WTC11 (cell line): Measurements from ENCODE around the gene LYRM4. TPM values are rescaled to one million over a fixed set of nuclear protein-coding genes. Genes with fewer than 3 reads are reported as not detected.

Experiments
- ATAC-seq: fragments of 200-7000 bp; cut with Tn5 transposase; 2 replicates; pipeline ENCODE4 v1.10.0; 2021; ENCODE audit warnings: mild to moderate bottlenecking, moderate library complexity
- CTCF ChIA-PET: fragments of 300-600 bp; sonication (Branson Sonifier 250); formaldehyde crosslinking; loops from one replicate; lab custom pipeline; 2021; ENCODE audit warnings: antibody characterized with exemption; lab: Charles Lee
- POLR2A ChIA-PET: fragments of 350-600 bp; sonication (Branson Sonifier 250); formaldehyde crosslinking; loops from one replicate; lab custom pipeline; 2021; ENCODE audit warnings: antibody characterized with exemption; lab: Charles Lee
- DNase-seq: peaks from one replicate; pipeline ENCODE4 v3.0.0; 2021; ENCODE audit warnings: low spot score
- H3K27ac Mint-ChIP-seq: 2 replicates; pipeline ENCODE4 v1.8.0; 2021; ENCODE audit warnings: mixed read lengths
- H3K27me3 Mint-ChIP-seq: 2 replicates; pipeline ENCODE4 v1.8.0; 2021; ENCODE audit warnings: low read depth, mild to moderate bottlenecking, moderate library complexity, mixed read lengths
- H3K36me3 Mint-ChIP-seq: 2 replicates; pipeline ENCODE4 v1.8.0; 2021; ENCODE audit warnings: mixed read lengths
- H3K4me1 Mint-ChIP-seq: 2 replicates; pipeline ENCODE4 v1.8.0; 2022; ENCODE audit warnings: mixed read lengths
- H3K4me3 Mint-ChIP-seq: 2 replicates; pipeline ENCODE4 v1.8.0; 2021; ENCODE audit warnings: mild to moderate bottlenecking, moderate library complexity, mixed read lengths
- H3K9me3 Mint-ChIP-seq: 2 replicates; pipeline ENCODE4 v1.8.0; 2021; ENCODE audit warnings: mixed read lengths
- ARID4B ChIP-seq: sonication (generic); formaldehyde crosslinking; IDR thresholded peaks from 2 replicates; pipeline ENCODE4 v1.8.0; 2023; ENCODE audit warnings: missing genetic modification reagents, mild to moderate bottlenecking, borderline replicate concordance
- CREB1 ChIP-seq: sonication (generic); formaldehyde crosslinking; IDR thresholded peaks from 2 replicates; pipeline ENCODE4 v1.8.0; 2023; ENCODE audit warnings: mild to moderate bottlenecking, missing genetic modification reagents
- E2F1 ChIP-seq: sonication (generic); formaldehyde crosslinking; IDR thresholded peaks from 2 replicates; pipeline ENCODE4 v1.8.0; 2022; ENCODE audit warnings: mild to moderate bottlenecking, missing genetic modification reagents
- E2F5 ChIP-seq: sonication (generic); formaldehyde crosslinking; IDR thresholded peaks from 2 replicates; pipeline ENCODE4 v1.8.1; 2022; ENCODE audit warnings: mild to moderate bottlenecking, moderate library complexity, missing genetic modification reagents
- ETV6 ChIP-seq: sonication (generic); formaldehyde crosslinking; IDR thresholded peaks from 2 replicates; pipeline ENCODE4 v1.8.1; 2022; ENCODE audit warnings: mild to moderate bottlenecking, missing genetic modification reagents
- FOXP1 ChIP-seq: sonication (generic); formaldehyde crosslinking; IDR thresholded peaks from 2 replicates; pipeline ENCODE4 v1.8.0; 2022; ENCODE audit warnings: missing genetic modification reagents, mild to moderate bottlenecking, moderate library complexity, borderline replicate concordance
- GABPB1 ChIP-seq: sonication (generic); formaldehyde crosslinking; IDR thresholded peaks from 2 replicates; pipeline ENCODE4 v1.8.1; 2023; ENCODE audit warnings: mild to moderate bottlenecking, missing genetic modification reagents
- GTF2I ChIP-seq: fragments of 250-450 bp; sonication (Bioruptor Pico); conservative IDR thresholded peaks from 2 replicates; pipeline ENCODE4 v1.4.0; 2021; ENCODE audit warnings: mild to moderate bottlenecking
- IRF1 ChIP-seq: sonication (generic); formaldehyde crosslinking; IDR thresholded peaks from 2 replicates; pipeline ENCODE4 v1.8.0; 2023; ENCODE audit warnings: missing genetic modification reagents
- JUN ChIP-seq: sonication (generic); formaldehyde crosslinking; IDR thresholded peaks from 2 replicates; pipeline ENCODE4 v1.8.0; 2023; ENCODE audit warnings: mild to moderate bottlenecking, missing genetic modification reagents
- KAT7 ChIP-seq: sonication (generic); formaldehyde crosslinking; IDR thresholded peaks from 2 replicates; pipeline ENCODE4 v1.8.1; 2023; ENCODE audit warnings: missing genetic modification reagents, mild to moderate bottlenecking, borderline replicate concordance
- MAX ChIP-seq: sonication (generic); formaldehyde crosslinking; IDR thresholded peaks from 2 replicates; pipeline ENCODE4 v1.8.0; 2022; ENCODE audit warnings: mild to moderate bottlenecking, missing genetic modification reagents
- MXD4 ChIP-seq: fragments of 250-450 bp; sonication (Bioruptor Pico); IDR thresholded peaks from 2 replicates; pipeline ENCODE4 v1.8.0; 2021; ENCODE audit warnings: mild to moderate bottlenecking, moderate library complexity, borderline replicate concordance
- NFYB ChIP-seq: sonication (generic); formaldehyde crosslinking; conservative IDR thresholded peaks from 2 replicates; pipeline ENCODE4 v1.8.0; 2022; ENCODE audit warnings: low read depth, missing genetic modification reagents
- PRDM15 ChIP-seq: sonication (generic); formaldehyde crosslinking; IDR thresholded peaks from 2 replicates; pipeline ENCODE4 v1.8.0; 2022; ENCODE audit warnings: missing genetic modification reagents
- TEAD1 ChIP-seq: sonication (generic); formaldehyde crosslinking; IDR thresholded peaks from 2 replicates; pipeline ENCODE4 v1.8.0; 2022; ENCODE audit warnings: mild to moderate bottlenecking, missing genetic modification reagents
- TP53 ChIP-seq: sonication (generic); formaldehyde crosslinking; IDR thresholded peaks from 2 replicates; pipeline ENCODE4 v1.8.1; 2023; ENCODE audit warnings: mild to moderate bottlenecking, missing genetic modification reagents
- ZBTB43 ChIP-seq: sonication (generic); formaldehyde crosslinking; IDR thresholded peaks from 2 replicates; pipeline ENCODE4 v1.8.1; 2023; ENCODE audit warnings: mild to moderate bottlenecking, missing genetic modification reagents
- total RNA-seq: library from RNA; stranded (reverse); gene quantifications from 3 replicates; pipeline ENCODE4 v1.2.3, GENCODE V29; 2021

The LYRM4 gene
- total RNA-seq, 1 experiment from 2014 or later = 49.7 TPM

- CTCF ChIA-PET = interaction anchor here (1.2 kb wide), 1 partner anchor 14 kb away, joined by 5 read pairs; no protein-coding TSS in a partner anchor
- Mint-ChIP-seq H3K4me1 (no peaks in the 10 kb centered on the region), H3K27me3 (no peaks in the 10 kb centered on the region), H3K36me3 (peaks cover 4% of the 10 kb centered on the region), H3K4me3 (no peak overlapping the region), H3K9me3 (peaks cover 17% of the 10 kb centered on the region), H3K27ac (no peak overlapping the region)
- POLR2A ChIA-PET = no interaction called here
- DNase-seq = no peak
- ATAC-seq = no peak
- no peak for TF ChIP-seq FOXP1 (CRISPR knock-in tag)
- TF ChIP-seq GABPB1 = no peak
- no peak for TF ChIP-seq TP53 (CRISPR knock-in tag)
- TF ChIP-seq ETV6 (CRISPR knock-in tag) = no peak
- no peak for TF ChIP-seq ARID4B
- TF ChIP-seq JUN (CRISPR knock-in tag) = no peak
- no peak for TF ChIP-seq E2F1 (CRISPR knock-in tag)
- TF ChIP-seq MAX (CRISPR knock-in tag) = no peak
- TF ChIP-seq MXD4 (CRISPR knock-in tag) = no peak
- no peak for TF ChIP-seq ZBTB43 (CRISPR knock-in tag)
- TF ChIP-seq NFYB (CRISPR knock-in tag) = no peak
- no peak for TF ChIP-seq CREB1
- no peak for TF ChIP-seq TEAD1 (CRISPR knock-in tag)
- TF ChIP-seq KAT7 (CRISPR knock-in tag) = no peak
- TF ChIP-seq IRF1 (CRISPR knock-in tag) = no peak
- no peak for TF ChIP-seq GTF2I
- TF ChIP-seq E2F5 = no peak
- no peak for TF ChIP-seq PRDM15
Observed at GRCh38 chr6:5071216-5071615, 189.5 kb downstream of the LYRM4 start.
